Fibroblast of skin of left quadriceps (primary cell): Measurements from ENCODE around the gene GIT2.
"Not testable (repeated sequence)": the region's sequence is repeated elsewhere in the genome, so short reads cannot be mapped to it uniquely, and the experiment has no call there.

Experiments used
- DNase-seq, 2 experiments: peaks; one replicate each; pipeline ENCODE4 v3.0.0-alpha.2; 2013; ENCODE audit warnings: low read depth in 2 of 2

Gene GIT2

GRCh38 chr12:109892165-109892715, 103.9 kb downstream of the GIT2 start:
- no peak for DNase-seq

- not testable (repeated sequence) for DNase-seq
Observed at GRCh38 chr12:109891731-109892130, 104.4 kb downstream of the GIT2 start.

GRCh38 chr12:109890620-109891170, 105.5 kb downstream of the GIT2 start:
- DNase-seq: no peak

GRCh38 chr12:109888179-109889020, 107.8 kb downstream of the GIT2 start:
- peak; percentile 80 to 84 for DNase-seq

GRCh38 chr12:109885616-109886015, 110.6 kb downstream of the GIT2 start:
- DNase-seq: no peak

- no peak for DNase-seq
Observed at GRCh38 chr12:109883461-109883860, 112.7 kb downstream of the GIT2 start.

GRCh38 chr12:109881752-109882151, 114.4 kb downstream of the GIT2 start:
- DNase-seq: no peak

GRCh38 chr12:109880938-109881337, 115.2 kb downstream of the GIT2 start:
- no peak for DNase-seq

- peak; percentile 54 to 59 for DNase-seq
Observed at GRCh38 chr12:109880043-109880931, 115.9 kb downstream of the GIT2 start, which contains the start of gene GLTP. Gene GLTP (minus strand): TSS chr12:109880541. CDS start chr12:109880374, 167 bp downstream.
